ENCODE results near the gene ZNF605.

Gene ZNF605

DNA sequence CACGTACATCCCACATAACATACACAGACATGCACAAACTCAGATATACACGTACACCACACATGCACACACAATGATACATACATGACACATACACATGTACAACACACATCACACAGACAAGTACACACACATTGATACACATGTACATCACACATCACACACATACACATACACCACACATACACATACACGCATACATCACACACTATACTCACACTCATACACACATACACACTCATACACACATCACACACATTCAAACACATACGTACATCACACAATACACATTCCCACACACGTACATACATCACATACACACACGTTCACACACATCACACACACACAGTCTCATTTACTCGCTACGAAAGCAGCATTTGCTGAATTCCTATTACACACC lies 4.5 kb downstream of the ZNF605 start:
- H3K4me3 ChIP-seq: no peak overlapping the region
- DNase-seq (ENCODE audit: low read depth, low spot score): no peak
- peaks cover 30% of the 10 kb centered on the region for H3K36me3 ChIP-seq (ENCODE audit: insufficient read depth, low read length)
- TF ChIP-seq EZH2 (IDR thresholded peaks at IDR 0.05) (no peak), POLR2AphosphoS5 (IDR thresholded peaks at IDR 0.05; ENCODE audit: borderline replicate concordance, low read depth, low read length) (no peak), FOXP2 (optimal IDR thresholded peaks at IDR 0.05; ENCODE audit: control extremely low read depth, extremely low read length, insufficient read depth) (no peak)
- H3K9ac ChIP-seq (ENCODE audit: insufficient read length): no peak overlapping the region
- no peak overlapping the region for H3K27ac ChIP-seq
- H3K9me3 ChIP-seq (ENCODE audit: low read depth, low read length): peaks cover 16% of the 10 kb centered on the region

DNA sequence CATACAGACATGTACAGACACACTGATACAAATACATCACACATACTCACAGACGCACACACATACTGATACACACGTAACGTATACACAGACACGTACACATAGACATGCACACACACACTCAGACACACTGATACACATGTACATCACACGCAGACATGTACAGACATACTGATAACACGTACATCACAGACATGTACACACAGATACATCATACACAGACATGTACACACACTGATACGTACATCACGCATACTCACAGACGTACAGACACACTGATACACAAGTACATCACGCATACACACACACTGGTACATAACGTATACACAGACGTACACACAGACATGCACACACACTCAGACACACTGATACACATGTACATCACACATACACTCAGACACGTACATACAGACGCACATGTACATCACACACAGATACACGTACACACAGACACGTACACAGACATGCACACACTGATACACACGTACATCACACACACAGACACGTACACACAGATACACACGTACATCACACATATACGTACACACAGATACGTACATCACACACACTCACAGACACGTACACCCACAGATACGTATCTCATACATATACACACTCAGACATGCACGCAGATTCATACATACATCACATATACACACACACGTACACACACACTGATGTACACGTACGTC lies 5.1 kb downstream of the ZNF605 start:
- Histone ChIP-seq H3K9ac (ENCODE audit: insufficient read length) (no peak overlapping the region), H3K36me3 (ENCODE audit: insufficient read depth, low read length) (peaks cover 37% of the 10 kb centered on the region), H3K9me3 (ENCODE audit: low read depth, low read length) (peaks cover 20% of the 10 kb centered on the region), H3K27ac (no peak overlapping the region), H3K4me3 (no peak overlapping the region)
- DNase-seq (ENCODE audit: low read depth, low spot score): no peak
- TF ChIP-seq POLR2AphosphoS5 (IDR thresholded peaks at IDR 0.05; ENCODE audit: borderline replicate concordance, low read depth, low read length) (no peak), FOXP2 (optimal IDR thresholded peaks at IDR 0.05; ENCODE audit: control extremely low read depth, extremely low read length, insufficient read depth) (no peak), EZH2 (IDR thresholded peaks at IDR 0.05) (no peak)

DNA sequence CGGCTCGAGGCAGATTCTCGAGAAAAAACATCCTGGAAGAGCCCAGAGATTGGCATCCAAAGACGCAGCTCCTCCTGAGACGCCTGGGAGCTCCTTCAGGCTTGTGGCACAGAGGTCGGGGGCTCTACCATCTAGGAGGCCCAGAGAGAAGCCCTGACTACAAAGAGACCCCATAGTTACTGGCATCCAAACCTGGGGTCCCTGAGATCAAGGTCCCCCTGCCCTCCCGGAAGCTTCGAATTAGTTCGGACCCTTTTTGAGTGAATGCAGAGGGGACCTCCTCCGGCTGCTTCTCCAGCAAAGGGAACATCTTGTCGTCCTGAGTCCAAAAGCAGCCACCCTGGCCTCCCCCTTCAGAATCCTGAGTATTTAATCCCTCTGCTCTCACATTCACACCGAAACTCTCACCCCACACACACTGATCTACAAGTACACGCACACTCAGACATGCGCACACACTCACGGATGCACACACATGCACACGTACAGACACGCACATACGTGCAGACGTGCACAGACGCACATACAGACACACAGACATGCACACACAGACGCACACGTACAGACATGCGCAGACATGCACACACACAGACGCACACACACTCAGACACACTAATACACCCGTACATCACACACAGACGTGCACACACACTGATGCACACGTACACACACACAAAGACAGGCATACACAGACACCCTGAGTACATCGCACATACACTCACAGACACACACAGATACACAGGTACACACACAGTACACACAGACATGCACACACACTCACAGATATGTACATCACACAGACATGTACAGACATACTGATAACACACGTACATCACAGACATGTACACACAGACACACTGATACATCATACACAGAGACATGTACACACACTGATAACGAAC lies 5.9 kb downstream of the ZNF605 start:
- Histone ChIP-seq H3K9ac (ENCODE audit: insufficient read length) (no peak overlapping the region), H3K9me3 (ENCODE audit: low read depth, low read length) (peaks cover 22% of the 10 kb centered on the region), H3K4me3 (no peak overlapping the region), H3K36me3 (ENCODE audit: insufficient read depth, low read length) (peaks cover 45% of the 10 kb centered on the region), H3K27ac (no peak overlapping the region)
- DNase-seq (ENCODE audit: low read depth, low spot score): no peak
- TF ChIP-seq FOXP2 (optimal IDR thresholded peaks at IDR 0.05; ENCODE audit: control extremely low read depth, extremely low read length, insufficient read depth) (no peak), EZH2 (IDR thresholded peaks at IDR 0.05) (no peak), POLR2AphosphoS5 (IDR thresholded peaks at IDR 0.05; ENCODE audit: borderline replicate concordance, low read depth, low read length) (no peak)

GRCh38 chr12:132948146-132949066 lies 7.7 kb downstream of the ZNF605 start:
- Histone ChIP-seq H3K27ac (no peak overlapping the region), H3K9me3 (ENCODE audit: low read depth, low read length) (peaks cover 19% of the 10 kb centered on the region), H3K4me3 (no peak overlapping the region), H3K9ac (ENCODE audit: insufficient read length) (no peak overlapping the region), H3K36me3 (ENCODE audit: insufficient read depth, low read length) (peaks cover 61% of the 10 kb centered on the region)
- no peak for DNase-seq (ENCODE audit: low read depth, low spot score)
- TF ChIP-seq EZH2 (IDR thresholded peaks at IDR 0.05): no peak
- no peak for TF ChIP-seq POLR2AphosphoS5 (IDR thresholded peaks at IDR 0.05; ENCODE audit: borderline replicate concordance, low read depth, low read length)
- no peak for TF ChIP-seq FOXP2 (optimal IDR thresholded peaks at IDR 0.05; ENCODE audit: control extremely low read depth, extremely low read length, insufficient read depth)

DNA sequence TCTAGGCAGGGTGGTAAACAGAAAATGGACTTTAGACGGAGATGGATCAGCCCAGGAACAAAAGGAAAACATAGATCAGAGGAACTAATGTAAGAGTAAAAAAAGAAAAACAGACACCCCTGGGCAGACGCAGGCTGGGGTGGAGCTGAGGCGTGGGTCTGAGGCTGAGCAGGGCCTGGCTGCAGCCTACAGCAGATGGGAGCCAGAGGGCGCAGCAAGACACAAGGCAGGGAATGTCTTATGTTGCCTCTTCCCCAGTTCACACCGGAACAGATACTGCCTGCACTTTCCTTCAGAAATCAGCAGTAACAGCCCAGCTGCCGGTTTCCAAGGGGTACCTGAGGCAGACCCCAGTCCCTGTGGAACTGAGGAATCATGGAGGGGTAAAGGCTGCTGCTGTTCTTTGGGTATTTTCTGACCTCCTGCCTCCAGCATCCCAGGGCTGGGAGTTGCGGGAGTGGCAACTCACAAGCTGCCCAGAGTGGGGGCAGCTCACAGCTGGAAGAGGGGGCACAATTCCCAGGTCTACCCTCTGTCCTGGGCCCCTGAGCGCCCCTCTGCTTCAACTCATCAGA lies 9.8 kb downstream of the ZNF605 start:
- TF ChIP-seq EZH2 (IDR thresholded peaks at IDR 0.05): no peak
- TF ChIP-seq POLR2AphosphoS5 (IDR thresholded peaks at IDR 0.05; ENCODE audit: borderline replicate concordance, low read depth, low read length): no peak
- no peak for TF ChIP-seq FOXP2 (optimal IDR thresholded peaks at IDR 0.05; ENCODE audit: control extremely low read depth, extremely low read length, insufficient read depth)
- no peak for DNase-seq (ENCODE audit: low read depth, low spot score)
- Histone ChIP-seq H3K4me3 (no peak overlapping the region), H3K36me3 (ENCODE audit: insufficient read depth, low read length) (peaks cover 82% of the 10 kb centered on the region), H3K9me3 (ENCODE audit: low read depth, low read length) (peaks cover 21% of the 10 kb centered on the region), H3K9ac (ENCODE audit: insufficient read length) (no peak overlapping the region), H3K27ac (no peak overlapping the region)

DNA sequence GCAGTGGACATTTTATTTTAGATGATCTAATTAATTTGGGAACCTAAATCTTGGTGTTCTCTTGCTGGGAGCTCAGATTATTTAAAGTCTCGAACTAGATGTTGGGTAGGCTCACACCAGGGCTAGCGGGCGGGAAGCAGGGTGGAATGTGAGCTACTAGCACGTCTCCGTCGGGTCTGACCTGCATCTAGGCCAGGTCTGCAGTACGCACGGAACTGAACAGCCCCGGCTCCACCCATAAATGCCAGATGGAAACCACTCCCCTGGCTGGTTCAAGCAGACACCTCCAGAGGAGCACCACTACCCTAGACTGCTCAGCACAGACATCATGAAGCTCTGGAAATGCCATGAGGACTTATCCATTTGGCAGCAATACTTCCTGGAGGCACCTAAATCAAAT lies 10.3 kb downstream of the ZNF605 start:
- H3K27ac ChIP-seq: no peak overlapping the region
- H3K36me3 ChIP-seq (ENCODE audit: insufficient read depth, low read length): peaks cover 83% of the 10 kb centered on the region
- H3K9me3 ChIP-seq (ENCODE audit: low read depth, low read length): peaks cover 16% of the 10 kb centered on the region
- H3K4me3 ChIP-seq: no peak overlapping the region
- TF ChIP-seq FOXP2 (optimal IDR thresholded peaks at IDR 0.05; ENCODE audit: control extremely low read depth, extremely low read length, insufficient read depth) (no peak), POLR2AphosphoS5 (IDR thresholded peaks at IDR 0.05; ENCODE audit: borderline replicate concordance, low read depth, low read length) (no peak), EZH2 (IDR thresholded peaks at IDR 0.05) (no peak)
- no peak for DNase-seq (ENCODE audit: low read depth, low spot score)
- no peak overlapping the region for H3K9ac ChIP-seq (ENCODE audit: insufficient read length)

DNA sequence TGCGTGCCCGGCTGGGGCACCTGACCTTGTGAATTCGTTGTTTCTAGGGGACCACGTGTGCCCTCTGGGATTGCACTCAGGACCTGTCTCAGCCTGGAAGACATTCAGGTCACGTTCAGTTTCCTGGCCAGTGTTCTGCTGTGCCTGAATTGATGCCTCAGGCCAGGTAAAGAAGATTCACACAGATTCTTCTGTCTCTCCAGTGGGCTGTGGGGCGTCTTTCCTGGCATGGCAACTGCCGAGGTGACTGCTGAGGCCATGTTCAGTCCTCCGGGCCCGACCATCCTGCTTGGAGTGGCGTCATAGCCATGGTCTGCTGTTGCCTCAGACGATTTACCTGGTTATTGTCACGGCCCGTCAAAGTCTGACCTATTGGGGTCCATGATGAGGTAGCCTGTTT lies 13.5 kb downstream of the ZNF605 start:
- Histone ChIP-seq H3K4me3 (no peak overlapping the region), H3K9ac (ENCODE audit: insufficient read length) (no peak overlapping the region), H3K9me3 (ENCODE audit: low read depth, low read length) (peaks cover 11% of the 10 kb centered on the region), H3K36me3 (ENCODE audit: insufficient read depth, low read length) (peaks cover 60% of the 10 kb centered on the region), H3K27ac (no peak overlapping the region)
- DNase-seq (ENCODE audit: low read depth, low spot score): no peak
- TF ChIP-seq POLR2AphosphoS5 (IDR thresholded peaks at IDR 0.05; ENCODE audit: borderline replicate concordance, low read depth, low read length): no peak
- no peak for TF ChIP-seq FOXP2 (optimal IDR thresholded peaks at IDR 0.05; ENCODE audit: control extremely low read depth, extremely low read length, insufficient read depth)
- TF ChIP-seq EZH2 (IDR thresholded peaks at IDR 0.05): no peak

All from SK-N-MC (cell line).